HG03025 (cell line): ENCODE results near the gene BMAL2.

Experiments
- ATAC-seq: cut with Tn5 transposase; IDR thresholded peaks from one replicate; pipeline ENCODE4 v1.9.1; 2021; ENCODE audit warnings: mild to moderate bottlenecking, moderate library complexity; ENCODE audit not compliant: unreplicated experiment, low FRiP score

BMAL2 gene

GRCh38 chr12:27355486-27355885 lies 22.9 kb downstream of the BMAL2 start:
- no peak for ATAC-seq

GRCh38 chr12:27355979-27356378 lies 23.3 kb downstream of the BMAL2 start:
- ATAC-seq: no peak

- no peak for ATAC-seq
These were observed 27.1 kb downstream of the BMAL2 start for GRCh38 chr12:27359578-27360340.

GRCh38 chr12:27361372-27361771 lies 28.7 kb downstream of the BMAL2 start:
- ATAC-seq: no peak

- ATAC-seq: no peak
These were observed 34.0 kb downstream of the BMAL2 start for GRCh38 chr12:27366621-27367020.

- ATAC-seq: no peak
These were observed 34.4 kb downstream of the BMAL2 start for GRCh38 chr12:27367078-27367477.

- no peak for ATAC-seq
These were observed 49.6 kb downstream of the BMAL2 start for GRCh38 chr12:27382171-27382795.
